WI38 (cell line): ENCODE results near the gene SNX21.

Source experiments
- H3K4me3 ChIP-seq: 2 replicates; pipeline ENCODE4 v1.5.1; 2011; ENCODE audit warnings: low read depth, mild to moderate bottlenecking, control low read depth, low read length
- TF ChIP-seq, protein P1 (sequence below): IDR thresholded peaks from 2 replicates; pipeline ENCODE4 v1.5.1; 2012; ENCODE audit warnings: low read depth, mild to moderate bottlenecking, control low read depth, low read length

Gene SNX21

DNA sequence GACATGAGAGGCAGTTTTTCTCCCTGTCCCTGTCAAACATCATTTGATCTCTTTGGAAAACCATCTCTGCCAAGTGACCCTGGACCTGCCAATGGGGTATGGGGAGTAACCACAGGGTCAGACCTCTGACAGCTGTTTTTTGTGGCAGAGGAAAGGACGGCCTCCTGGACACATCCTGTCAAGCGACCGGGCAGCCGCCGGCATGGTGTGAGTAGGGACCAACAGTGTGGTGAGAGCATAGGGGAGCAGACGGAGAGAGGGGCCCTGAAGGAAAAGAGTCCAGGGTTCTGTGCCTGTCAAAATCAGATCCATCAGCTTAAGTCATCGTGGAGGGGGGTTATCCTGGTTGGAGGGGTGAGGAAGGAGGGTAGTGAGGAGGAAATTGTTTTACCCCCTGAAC is 31.7 kb upstream of the SNX21 start:
- H3K4me3 ChIP-seq: no peak overlapping the region
- TF ChIP-seq, protein P1, sequence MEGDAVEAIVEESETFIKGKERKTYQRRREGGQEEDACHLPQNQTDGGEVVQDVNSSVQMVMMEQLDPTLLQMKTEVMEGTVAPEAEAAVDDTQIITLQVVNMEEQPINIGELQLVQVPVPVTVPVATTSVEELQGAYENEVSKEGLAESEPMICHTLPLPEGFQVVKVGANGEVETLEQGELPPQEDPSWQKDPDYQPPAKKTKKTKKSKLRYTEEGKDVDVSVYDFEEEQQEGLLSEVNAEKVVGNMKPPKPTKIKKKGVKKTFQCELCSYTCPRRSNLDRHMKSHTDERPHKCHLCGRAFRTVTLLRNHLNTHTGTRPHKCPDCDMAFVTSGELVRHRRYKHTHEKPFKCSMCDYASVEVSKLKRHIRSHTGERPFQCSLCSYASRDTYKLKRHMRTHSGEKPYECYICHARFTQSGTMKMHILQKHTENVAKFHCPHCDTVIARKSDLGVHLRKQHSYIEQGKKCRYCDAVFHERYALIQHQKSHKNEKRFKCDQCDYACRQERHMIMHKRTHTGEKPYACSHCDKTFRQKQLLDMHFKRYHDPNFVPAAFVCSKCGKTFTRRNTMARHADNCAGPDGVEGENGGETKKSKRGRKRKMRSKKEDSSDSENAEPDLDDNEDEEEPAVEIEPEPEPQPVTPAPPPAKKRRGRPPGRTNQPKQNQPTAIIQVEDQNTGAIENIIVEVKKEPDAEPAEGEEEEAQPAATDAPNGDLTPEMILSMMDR: no peak

DNA sequence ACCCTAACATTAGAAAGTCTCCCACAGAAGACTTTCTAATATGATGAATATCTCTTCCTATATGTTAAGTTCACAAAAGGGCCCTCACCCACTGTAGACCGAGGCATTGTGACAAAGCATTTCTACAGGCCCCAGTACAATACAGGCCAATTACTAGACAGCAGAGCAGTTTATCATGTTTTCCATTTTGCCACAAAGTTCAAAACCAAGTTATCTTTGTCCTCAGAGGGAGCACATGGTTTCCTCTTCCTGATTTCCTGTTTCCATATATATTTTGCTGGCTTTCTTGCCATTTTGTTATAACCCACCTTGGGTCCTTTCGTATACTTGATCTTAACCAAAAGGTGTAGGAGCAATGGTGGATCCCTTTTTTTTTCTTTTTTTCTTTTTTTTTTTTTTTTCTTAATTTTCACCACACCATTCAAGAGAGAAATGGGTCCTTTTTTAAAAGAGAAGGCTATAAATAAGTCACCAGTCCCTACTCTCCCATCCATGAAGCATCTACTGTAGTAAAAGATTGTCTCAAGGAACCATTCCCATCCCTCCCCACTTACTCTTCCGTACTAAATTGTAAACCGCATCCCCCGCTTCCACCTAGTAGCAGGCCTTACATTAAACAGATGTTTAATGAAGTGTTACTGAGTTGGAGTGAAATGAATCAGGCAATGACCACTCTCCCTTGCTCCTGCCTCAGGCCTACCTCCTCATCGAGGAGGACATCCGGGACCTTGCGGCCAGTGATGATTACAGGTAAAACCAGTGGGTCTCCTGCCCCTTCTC is 23.2 kb upstream of the SNX21 start:
- TF ChIP-seq, protein P1: no peak
- H3K4me3 ChIP-seq: no peak overlapping the region

DNA sequence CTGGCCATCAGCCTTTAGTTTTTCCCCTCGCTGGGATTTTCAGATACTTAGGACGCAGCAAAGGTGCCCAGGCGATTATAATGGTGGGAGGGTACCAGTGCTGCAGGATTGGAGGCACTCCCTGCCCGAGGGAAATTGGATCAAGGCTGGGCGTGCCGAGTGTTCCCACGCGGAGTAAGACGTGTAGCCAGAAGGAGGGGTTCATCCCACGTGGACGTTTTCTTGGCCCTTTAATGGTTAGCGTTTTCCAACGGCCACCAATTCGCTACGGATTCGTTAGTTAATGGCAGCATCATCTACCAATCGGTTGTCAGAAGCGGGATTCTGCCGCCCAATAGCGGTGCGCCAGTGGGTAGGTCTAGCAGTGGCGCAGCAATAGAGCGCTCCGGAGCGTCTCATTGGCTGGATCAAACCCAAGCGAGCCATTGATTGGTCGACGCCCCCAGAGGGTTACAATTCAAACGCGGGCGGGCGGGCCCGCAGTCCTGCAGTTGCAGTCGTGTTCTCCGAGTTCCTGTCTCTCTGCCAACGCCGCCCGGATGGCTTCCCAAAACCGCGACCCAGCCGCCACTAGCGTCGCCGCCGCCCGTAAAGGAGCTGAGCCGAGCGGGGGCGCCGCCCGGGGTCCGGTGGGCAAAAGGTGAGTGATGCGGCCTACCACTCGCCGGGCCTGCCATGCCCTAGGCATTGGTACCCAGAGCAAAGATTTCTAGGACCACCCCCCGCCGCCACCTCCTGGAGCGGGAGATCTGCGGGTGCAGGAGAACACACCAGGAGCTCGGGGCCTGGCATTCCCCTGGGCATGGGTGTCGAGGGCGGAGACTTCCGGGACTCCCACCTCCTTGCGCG is 21.2 kb upstream of the SNX21 start, which contains the start of gene UBE2C:
UBE2C (plus strand) TSS at position 488 of the 849 bp plus-strand sequence; CDS start at position 540, 52 bp downstream.
- TF ChIP-seq, protein P1: no peak
- peak within 1 kb of the TSS; percentile 69 for H3K4me3 ChIP-seq

DNA sequence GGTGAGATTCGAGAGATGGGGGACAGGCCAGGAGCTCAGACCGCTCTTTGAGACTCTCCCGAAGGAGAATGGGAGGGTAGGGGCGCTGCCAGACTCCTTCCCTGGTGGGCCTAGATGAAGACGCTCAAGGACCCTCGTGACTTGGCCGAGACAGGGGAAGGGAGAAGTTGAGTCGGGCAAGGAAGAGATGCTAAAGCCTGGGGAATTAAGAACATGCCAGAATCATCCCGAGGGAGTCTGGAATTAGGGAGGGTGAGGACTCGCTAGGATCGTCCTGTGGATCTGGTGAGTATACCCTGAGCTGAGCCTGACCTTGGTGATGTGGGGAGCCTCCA is 20.6 kb upstream of the SNX21 start:
- peak overlapping the region; percentile 69 for H3K4me3 ChIP-seq
- TF ChIP-seq, protein P1: no peak

DNA sequence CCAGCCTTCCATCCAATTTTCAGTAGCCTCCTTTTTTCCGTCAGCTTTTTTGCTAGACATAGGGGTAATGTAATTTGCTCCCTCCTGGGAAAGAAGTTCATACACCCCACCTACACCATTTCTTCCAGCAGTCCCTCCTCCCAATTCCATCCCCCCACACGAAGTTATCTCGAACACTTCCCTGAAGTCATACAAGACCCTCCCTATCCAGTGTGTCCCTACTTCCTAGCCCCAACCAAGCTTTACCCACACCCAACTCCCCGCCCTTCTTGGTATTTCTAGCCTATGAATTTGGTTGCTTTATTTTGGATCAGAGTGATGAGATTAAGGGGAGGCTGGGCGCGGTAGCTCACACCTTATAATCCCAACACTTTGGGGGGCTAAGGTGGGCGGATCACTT is 20.1 kb upstream of the SNX21 start:
- TF ChIP-seq, protein P1: no peak
- peak overlapping the region; percentile 69 for H3K4me3 ChIP-seq

DNA sequence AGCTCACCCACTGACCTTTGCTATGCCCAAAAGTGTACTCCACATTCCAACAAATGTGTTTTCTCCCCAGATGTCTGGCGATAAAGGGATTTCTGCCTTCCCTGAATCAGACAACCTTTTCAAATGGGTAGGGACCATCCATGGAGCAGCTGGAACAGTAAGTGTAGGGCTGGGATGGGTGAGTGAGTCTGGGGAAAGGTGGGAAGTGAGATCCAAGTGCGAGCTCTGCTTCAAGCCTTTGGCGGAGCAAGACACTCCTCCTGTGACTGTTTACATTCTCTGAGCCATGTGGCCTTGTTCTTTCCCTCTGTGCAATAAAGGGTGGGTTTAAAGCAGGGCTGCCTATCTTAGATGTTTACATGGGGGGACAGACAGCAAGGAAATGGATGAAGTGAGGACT is 19.3 kb upstream of the SNX21 start:
- no peak overlapping the region for H3K4me3 ChIP-seq
- TF ChIP-seq, protein P1: no peak

DNA sequence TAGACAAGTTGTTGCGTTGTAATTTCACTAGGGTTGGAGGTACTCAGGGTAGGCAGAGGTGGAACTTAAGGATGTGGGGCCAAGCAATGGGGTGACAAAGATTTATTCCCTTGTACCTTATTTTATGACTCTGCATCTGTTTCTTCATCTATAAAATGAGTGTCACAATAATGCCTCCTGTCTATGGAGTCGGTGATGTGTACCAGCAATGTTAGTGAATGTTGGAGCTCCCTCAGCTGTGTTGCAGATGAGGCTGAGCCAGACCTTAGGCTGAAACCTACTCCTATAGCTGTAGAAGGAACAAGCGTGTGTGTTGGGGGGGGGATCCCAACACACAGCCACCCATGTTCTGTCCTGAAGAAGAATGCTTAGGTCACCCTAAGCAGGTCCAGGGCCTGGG is 16.6 kb upstream of the SNX21 start:
- TF ChIP-seq, protein P1: no peak
- H3K4me3 ChIP-seq: no peak overlapping the region
